A673 (cell line): Measurements from ENCODE around the gene LHB. TPM values are rescaled to one million over a fixed set of nuclear protein-coding genes. Genes with fewer than 3 reads are reported as not detected.

Experiments used
- BruUV-seq: library from RNA; stranded (reverse); fragments of 400-500 nt; replicated peaks from 2 replicates; lab custom pipeline; 2021; lab: Mats Ljungman, UMichigan
- CTCF ChIA-PET: fragments of 300-600 bp; sonication (Branson Sonifier 250); formaldehyde crosslinking; loops from one replicate; lab custom pipeline; 2022; ENCODE audit warnings: antibody characterized with exemption; lab: Charles Lee
- POLR2A ChIA-PET: fragments of 300-600 bp; sonication (Branson Sonifier 250); formaldehyde crosslinking; loops from one replicate; lab custom pipeline; 2022; ENCODE audit warnings: antibody characterized with exemption; ENCODE audit not compliant: low non-redundant PET; lab: Charles Lee
- DNase-seq: peaks from one replicate; pipeline ENCODE4 v3.0.0-alpha.2; 2015; ENCODE audit warnings: low spot score
- H3K27ac ChIP-seq: fragments of 200-600 bp; sonication (generic); 2 replicates; pipeline ENCODE4 v1.5.1; 2016; ENCODE audit warnings: mixed run types, low read depth, mild to moderate bottlenecking, mixed read lengths, antibody characterized with exemption, low read length; ENCODE audit not compliant: poor library complexity, severe bottlenecking
- H3K27me3 ChIP-seq: fragments of 200-600 bp; sonication (generic); replicated peaks from 2 replicates; pipeline ENCODE4 v1.6.1; 2017; ENCODE audit warnings: mixed run types, low read depth, mild to moderate bottlenecking, mixed read lengths, antibody characterized with exemption, low read length; ENCODE audit not compliant: insufficient read depth, poor library complexity
- H3K36me3 ChIP-seq: fragments of 200-600 bp; sonication (generic); 2 replicates; pipeline ENCODE4 v1.6.1; 2016; ENCODE audit warnings: mixed run types, mild to moderate bottlenecking, mixed read lengths, antibody characterized with exemption, low read length; ENCODE audit not compliant: insufficient read depth, poor library complexity, severe bottlenecking
- H3K4me1 ChIP-seq: fragments of 200-600 bp; sonication (generic); 2 replicates; pipeline ENCODE4 v1.6.1; 2017; ENCODE audit warnings: mixed run types, mild to moderate bottlenecking, mixed read lengths, antibody characterized with exemption, low read length; ENCODE audit not compliant: insufficient read depth, poor library complexity, severe bottlenecking
- H3K4me3 ChIP-seq: fragments of 200-600 bp; sonication (generic); 2 replicates; pipeline ENCODE4 v1.5.1; 2016; ENCODE audit warnings: low read depth, mixed run types, mild to moderate bottlenecking, mixed read lengths, low read length; ENCODE audit not compliant: poor library complexity, severe bottlenecking
- H3K9me3 ChIP-seq: fragments of 200-600 bp; sonication (generic); 2 replicates; pipeline ENCODE4 v1.6.1; 2016; ENCODE audit warnings: mixed run types, low read depth, mild to moderate bottlenecking, mixed read lengths, antibody characterized with exemption, low read length; ENCODE audit not compliant: poor library complexity, severe bottlenecking
- CTCF ChIP-seq: fragments of 300-800, 200-600 bp; sonication (generic); conservative IDR thresholded peaks from 2 replicates; pipeline ENCODE4 v1.5.1; 2017; ENCODE audit warnings: low read depth, mild to moderate bottlenecking, antibody characterized with exemption, low read length, moderate library complexity, mixed read lengths
- EZH2 ChIP-seq: fragments of 200-600 bp; sonication (generic); IDR thresholded peaks from 2 replicates; pipeline ENCODE4 v1.6.1; 2017; ENCODE audit warnings: borderline replicate concordance, low read depth, mild to moderate bottlenecking, mixed read lengths, antibody characterized with exemption, low read length; ENCODE audit not compliant: poor library complexity, severe bottlenecking
- intact Hi-C: fragments of 100-400 bp; cut with micrococcal nuclease; formaldehyde crosslinking; loops from one replicate; pipeline ENCODE4 v1.10.0; 2022; ENCODE audit not compliant: unreplicated experiment
- total RNA-seq: library from RNA; stranded (reverse); gene quantifications from 2 replicates; pipeline ENCODE4 v1.2.3, GENCODE V29; 2021

Gene LHB
- total RNA-seq, 1 experiment from 2014 or later: not detected

- CTCF ChIA-PET: no interaction called here
- intact Hi-C loops: no loop called here
- DNase-seq: no peak
- TF ChIP-seq CTCF (no peak), EZH2 (no peak)
- Histone ChIP-seq H3K4me3 (no peak overlapping the region), H3K27ac (no peak overlapping the region), H3K4me1 (peaks cover 12% of the 10 kb centered on the region), H3K9me3 (no peaks in the 10 kb centered on the region), H3K36me3 (peaks cover 33% of the 10 kb centered on the region), H3K27me3 (no peaks in the 10 kb centered on the region)
- BruUV-seq: no TSS peak
- POLR2A ChIA-PET: interaction anchor here (0.7 kb wide), 1 partner anchor 579 kb away, joined by 3 read pairs; no protein-coding TSS in a partner anchor
Observed at GRCh38 chr19:49014123-49014869, 2.6 kb downstream of the LHB start.

- Histone ChIP-seq H3K27ac (no peak overlapping the region), H3K27me3 (no peaks in the 10 kb centered on the region), H3K9me3 (no peaks in the 10 kb centered on the region), H3K4me1 (no peaks in the 10 kb centered on the region), H3K4me3 (no peak overlapping the region), H3K36me3 (peaks cover 45% of the 10 kb centered on the region)
- no TSS peak for BruUV-seq
- DNase-seq: no peak
- ChIA-PET POLR2A (no interaction called here), CTCF (no interaction called here)
- intact Hi-C loops: no loop called here
- TF ChIP-seq CTCF (no peak), EZH2 (no peak)
Observed at GRCh38 chr19:49011194-49011593, 5.7 kb downstream of the LHB start.

- no peaks in the 10 kb centered on the region for H3K4me1 ChIP-seq
- DNase-seq: no peak
- H3K4me3 ChIP-seq: no peak overlapping the region
- H3K36me3 ChIP-seq: peaks cover 44% of the 10 kb centered on the region
- POLR2A ChIA-PET: no interaction called here
- TF ChIP-seq CTCF: no peak
- no peak for TF ChIP-seq EZH2
- BruUV-seq: no TSS peak
- no peak overlapping the region for H3K27ac ChIP-seq
- no peaks in the 10 kb centered on the region for H3K9me3 ChIP-seq
- CTCF ChIA-PET: no interaction called here
- intact Hi-C loops: no loop called here
- no peaks in the 10 kb centered on the region for H3K27me3 ChIP-seq
Observed at GRCh38 chr19:49010453-49010852, 6.4 kb downstream of the LHB start.
